Pancreas (tissue), 10 donors: ENCODE data around the gene CDH13. TPM values are rescaled to one million over a fixed set of nuclear protein-coding genes. Genes with fewer than 3 reads are reported as not detected.

Experiments used
- ATAC-seq, 4 donors: fragments of 200-7000 bp; cut with Tn5 transposase; one replicate each; pipeline versions ENCODE4 v1.8.0 to v1.9.1; 2020; ENCODE audit warnings: mild to moderate bottlenecking in 4 of 4, moderate library complexity in 4 of 4
- DNase-seq, 6 donors: peaks; one replicate each; pipeline ENCODE4 v3.0.0-alpha.2; 2020
- FAIRE-seq: peaks from 2 replicates; lab custom pipeline; 2012; peaks lifted over from hg19 to GRCh38; lab: Jason Lieb, UNC
- H3K27ac ChIP-seq, 4 donors: fragments of 200-600 bp; sonication (generic); 1 replicate in 3 of 4; 2 replicates in 1 of 4; pipeline versions ENCODE4 v1.5.0 to v1.8.0; 2020
- H3K27me3 ChIP-seq, 4 donors: fragments of 200-600 bp; one replicate each; pipeline ENCODE4 v1.8.0; 2021
- H3K36me3 ChIP-seq, 3 donors: fragments of 200-600 bp; sonication (generic) in 1 of 3; one replicate each; pipeline versions ENCODE4 v1.5.0 to v1.8.0; 2020 to 2021
- H3K4me1 ChIP-seq, 3 donors: fragments of 200-600 bp; one replicate each; pipeline ENCODE4 v1.8.0; 2021
- H3K4me3 ChIP-seq, 4 donors: fragments of 200-600 bp; sonication (generic) in 2 of 4; one replicate each; pipeline versions ENCODE4 v1.5.0 to v1.8.0; 2020 to 2021
- H3K9me3 ChIP-seq, 4 donors: fragments of 200-600 bp; one replicate each; pipeline ENCODE4 v1.8.0; 2021
- WGBS, 2 donors: extraction: QIAGEN DNeasy Blood & Tissue Kit; methylation state at CpG; one replicate each; pipeline ENCODE4 v1.1.7; 2013; 5-methylcytosine and 5-hydroxymethylcytosine counted together
- intact Hi-C, 3 donors: fragments of 100-400 bp; cut with DNase I; formaldehyde crosslinking; loops; one replicate each; pipeline versions ENCODE4 v1.11.1 to v1.14.2; 2022
- polyA plus RNA-seq, 2 donors: library from polyadenylated mRNA; stranded (reverse); fragments of 200-250 nt; gene quantifications; one replicate each; pipeline ENCODE4 v1.2.3, GENCODE V29; 2013
- total RNA-seq, 6 donors: library from RNA; stranded (reverse); fragmentation: NEBNext Ultra II Directional in 4 of 6; extraction: Animal tissue kit (Norgen Biotek cat#: 25700) in 4 of 6; gene quantifications; one replicate each; pipeline versions ENCODE4 v1.2.1 to v1.2.4, GENCODE V29; 2021 to 2023
- TF ChIP-seq, protein P1 (sequence below), 4 donors: fragments of 200-600 bp; sonication (generic) in 3 of 4; IDR thresholded peaks; one replicate each; pipeline versions ENCODE4 v1.5.0 to v1.8.0; 2021; ENCODE audit warnings: antibody characterized with exemption in 4 of 4
- donor health status: healthy with polysubstance abuse.
- donor health status: DM: no; HTN: no; CAD: no; lungs with moderate emphysema.
- donor health status: DM: no; HTN: no; CAD: no.
- donor health status: control.
- donor health status: control.
- donor health status: Bipolar disorder and iron deficiency.
- donor health status: DM: yes; HTN: yes; CAD: no.
- donor health status: DM: no; HTN: no; CAD: no.
- donor health status: DM: no; HTN: no; CAD: no.
- donor health status: DM: yes; HTN: yes; CAD: no.

The CDH13 gene
- total and polyA plus RNA-seq, 8 donors = 0.12 to 1.0 (median 0.37) TPM

DNA sequence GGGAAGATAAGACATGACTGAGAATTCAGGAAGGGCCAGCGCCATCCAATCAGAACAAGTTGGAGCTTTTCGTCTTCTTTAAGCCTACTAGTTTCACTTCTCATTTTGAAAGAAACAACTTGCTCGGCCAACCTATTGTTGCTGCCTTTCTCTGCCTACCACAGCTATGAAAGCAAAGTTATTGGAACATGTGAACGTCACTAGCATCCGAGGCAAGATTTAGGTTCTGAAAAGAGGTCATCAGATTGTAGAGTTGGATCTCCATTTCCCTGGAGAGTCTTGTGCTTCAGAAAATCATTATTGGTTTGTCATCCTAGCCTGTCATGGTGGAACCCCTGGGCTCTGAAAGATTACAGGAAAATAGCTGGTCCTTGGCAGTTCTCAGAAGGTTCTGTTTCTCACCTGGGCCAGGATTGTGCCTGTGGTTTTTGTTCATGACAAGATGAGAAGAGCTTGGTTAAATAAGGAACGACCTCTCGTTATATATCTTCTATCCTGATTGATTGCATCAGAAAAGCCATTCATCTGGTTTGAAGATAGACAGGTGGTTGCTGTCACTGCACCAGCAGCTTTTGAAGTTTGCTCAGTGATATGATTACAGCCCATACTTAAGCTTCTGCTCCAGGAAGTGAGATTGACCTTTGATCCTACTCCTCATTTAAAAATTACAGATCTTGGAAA, 25.3 kb downstream of the CDH13 start:
- FAIRE-seq = no peak

DNA sequence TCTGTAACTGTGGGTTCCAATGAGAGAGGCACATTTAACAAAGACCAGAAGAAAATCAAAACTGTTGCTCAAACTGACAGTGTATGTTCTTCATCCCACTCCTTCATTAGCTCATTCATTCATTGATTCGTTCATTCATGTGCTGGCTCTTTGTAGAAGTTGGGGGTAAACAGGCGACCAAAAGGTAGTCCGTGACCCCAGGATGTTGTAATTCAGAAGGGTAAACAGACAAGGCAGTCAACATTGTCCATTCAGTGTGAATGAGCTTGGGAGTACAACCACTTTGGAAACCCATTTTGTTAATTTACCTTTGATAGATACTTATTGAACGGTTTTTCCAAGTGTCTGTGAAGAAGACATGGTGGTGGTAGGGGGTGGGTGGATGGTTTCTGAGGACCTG, 26.1 kb downstream of the CDH13 start:
- TF ChIP-seq, protein P1, sequence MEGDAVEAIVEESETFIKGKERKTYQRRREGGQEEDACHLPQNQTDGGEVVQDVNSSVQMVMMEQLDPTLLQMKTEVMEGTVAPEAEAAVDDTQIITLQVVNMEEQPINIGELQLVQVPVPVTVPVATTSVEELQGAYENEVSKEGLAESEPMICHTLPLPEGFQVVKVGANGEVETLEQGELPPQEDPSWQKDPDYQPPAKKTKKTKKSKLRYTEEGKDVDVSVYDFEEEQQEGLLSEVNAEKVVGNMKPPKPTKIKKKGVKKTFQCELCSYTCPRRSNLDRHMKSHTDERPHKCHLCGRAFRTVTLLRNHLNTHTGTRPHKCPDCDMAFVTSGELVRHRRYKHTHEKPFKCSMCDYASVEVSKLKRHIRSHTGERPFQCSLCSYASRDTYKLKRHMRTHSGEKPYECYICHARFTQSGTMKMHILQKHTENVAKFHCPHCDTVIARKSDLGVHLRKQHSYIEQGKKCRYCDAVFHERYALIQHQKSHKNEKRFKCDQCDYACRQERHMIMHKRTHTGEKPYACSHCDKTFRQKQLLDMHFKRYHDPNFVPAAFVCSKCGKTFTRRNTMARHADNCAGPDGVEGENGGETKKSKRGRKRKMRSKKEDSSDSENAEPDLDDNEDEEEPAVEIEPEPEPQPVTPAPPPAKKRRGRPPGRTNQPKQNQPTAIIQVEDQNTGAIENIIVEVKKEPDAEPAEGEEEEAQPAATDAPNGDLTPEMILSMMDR (IDR thresholded peaks at IDR 0.05) = no peak
- no peak for DNase-seq

More for the DNA sequence above, 25.3 kb downstream of the CDH13 start:
- Histone ChIP-seq H3K27me3 (no peaks in the 10 kb centered on the region), H3K27ac (no peak overlapping the region), H3K4me3 (no peak overlapping the region), H3K36me3 (no peaks in the 10 kb centered on the region), H3K9me3 (no peaks in the 10 kb centered on the region), H3K4me1 (no peaks in the 10 kb centered on the region)
- 65% methylated on average over 7 of the region's 7 CpGs for WGBS, 2 donors
- ATAC-seq (peak in 1 of 4 donors; percentile 26), DNase-seq (no peak)
- TF ChIP-seq, protein P1 (IDR thresholded peaks at IDR 0.05) = no peak
- intact Hi-C loops = no loop called here

DNA sequence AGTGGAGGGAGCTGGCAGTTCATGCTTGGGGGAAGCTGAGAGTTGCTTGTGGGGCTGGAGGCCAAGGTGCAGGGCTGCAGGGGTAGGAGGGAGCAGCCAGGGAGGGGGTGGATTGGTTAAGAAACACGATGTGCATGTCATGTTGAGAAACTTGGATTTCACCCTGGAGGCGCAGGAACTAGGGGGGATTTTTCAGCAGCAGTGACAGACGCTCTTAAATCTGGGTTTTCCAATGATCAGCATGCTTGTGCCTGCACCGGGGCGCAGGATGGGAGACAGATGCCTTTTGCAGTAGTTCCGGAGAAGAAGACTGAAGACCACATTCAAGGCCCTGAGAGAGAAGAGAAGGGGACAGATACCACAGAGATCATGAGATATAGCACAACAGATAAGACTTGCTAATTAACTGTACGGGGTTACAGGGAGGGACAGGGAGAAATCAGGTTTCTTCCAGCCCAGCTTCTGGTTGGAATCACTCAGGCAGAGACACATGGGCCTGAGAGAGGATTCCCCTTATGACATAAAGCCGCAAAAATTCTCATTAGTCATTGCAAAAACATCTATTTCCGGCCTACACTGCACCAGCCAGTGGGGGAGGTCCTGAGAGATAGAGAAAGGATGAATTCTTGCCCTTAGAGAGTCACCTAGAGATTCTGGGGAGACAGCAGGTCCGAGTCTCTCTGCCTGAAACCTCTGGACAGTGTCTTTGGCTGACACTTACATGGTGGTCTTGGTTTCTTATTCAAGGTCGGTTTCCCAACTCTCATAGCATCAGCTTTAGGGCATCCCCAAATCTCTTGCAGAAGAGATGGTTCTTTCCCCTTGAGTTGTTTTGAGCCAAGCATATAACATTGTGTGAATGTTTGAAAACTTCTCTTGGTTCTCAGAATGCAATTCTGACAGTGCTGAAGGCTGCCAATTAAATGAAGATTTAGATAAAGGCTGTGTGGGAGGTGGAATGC, 27.1 kb downstream of the CDH13 start:
- no peaks in the 10 kb centered on the region for H3K4me1 ChIP-seq
- intact Hi-C loops = no loop called here
- whole genome bisulfite sequencing, 2 donors = 74% methylated on average over 11 of the region's 11 CpGs
- TF ChIP-seq, protein P1 (IDR thresholded peaks at IDR 0.05) = no peak
- DNase-seq = no peak
- no peak overlapping the region for H3K27ac ChIP-seq
- H3K4me3 ChIP-seq = no peak overlapping the region
- FAIRE-seq = no peak
- H3K9me3 ChIP-seq = no peaks in the 10 kb centered on the region
- peaks cover 0 to 6% (median 0%) of the 10 kb centered on the region in 4 donors for H3K27me3 ChIP-seq
- ATAC-seq = peak in 3 of 4 donors; percentile 24 to 80 (median 77)
- no peaks in the 10 kb centered on the region for H3K36me3 ChIP-seq

More for the DNA sequence above, 26.1 kb downstream of the CDH13 start:
- H3K27ac ChIP-seq = no peak overlapping the region
- no peaks in the 10 kb centered on the region for H3K36me3 ChIP-seq
- H3K4me1 ChIP-seq = no peaks in the 10 kb centered on the region
- no peaks in the 10 kb centered on the region for H3K9me3 ChIP-seq
- intact Hi-C loops = no loop called here
- no peak overlapping the region for H3K4me3 ChIP-seq
- FAIRE-seq (no peak), ATAC-seq (no peak)
- 69 to 79% methylated on average over 4 of the region's 4 CpGs for WGBS, 2 donors
- no peaks in the 10 kb centered on the region for H3K27me3 ChIP-seq

DNA sequence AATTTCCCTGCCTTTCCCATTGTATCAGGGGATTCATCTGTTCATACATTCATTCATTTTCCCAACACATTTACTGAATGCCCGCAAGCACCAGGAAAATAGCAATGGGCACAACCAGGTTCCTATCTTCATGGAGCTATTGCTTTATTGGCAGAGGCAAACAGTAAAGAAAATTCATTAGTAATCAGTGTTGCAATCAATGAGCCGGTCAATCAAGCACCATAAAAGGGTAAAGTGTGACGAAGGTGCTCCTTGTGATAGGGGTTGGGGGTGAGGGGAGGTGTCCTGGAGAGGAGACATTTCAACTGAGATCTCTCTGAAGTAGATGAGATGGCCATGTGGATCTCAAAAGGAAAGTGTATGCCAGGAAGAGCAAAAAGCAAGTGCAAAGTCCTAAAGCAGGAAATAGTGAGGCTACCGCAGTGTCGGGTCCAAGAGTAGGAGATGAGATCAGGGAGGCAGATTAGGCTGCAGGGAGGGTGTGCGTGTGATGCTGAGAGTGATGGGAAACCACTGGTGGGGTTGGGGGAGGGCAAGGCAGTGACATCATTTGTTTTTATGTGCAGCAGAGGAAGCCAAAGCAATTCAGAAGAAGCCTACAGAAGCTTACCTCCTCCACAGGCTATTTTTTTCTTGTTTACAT, 28.4 kb downstream of the CDH13 start:
- Histone ChIP-seq H3K36me3 (no peaks in the 10 kb centered on the region), H3K27ac (no peak overlapping the region), H3K9me3 (no peaks in the 10 kb centered on the region), H3K27me3 (peaks cover 0 to 15% (median 0%) of the 10 kb centered on the region in 4 donors), H3K4me1 (no peaks in the 10 kb centered on the region), H3K4me3 (no peak overlapping the region)
- DNase-seq (no peak), ATAC-seq (peak in 2 of 4 donors; percentile 41 to 42), FAIRE-seq (no peak)
- WGBS, 2 donors = 56 to 67% methylated on average over 6 of the region's 6 CpGs
- TF ChIP-seq, protein P1 (IDR thresholded peaks at IDR 0.05) = no peak
- intact Hi-C loops = no loop called here
